HAP-1 (cell line): ENCODE results near the gene CCDC12.
"Not testable (repeated sequence)": the region's sequence is repeated elsewhere in the genome, so short reads cannot be mapped to it uniquely, and the experiment has no call there.

Experiments used
- DNase-seq, 2 experiments: peaks; one replicate each; pipeline ENCODE4 v3.0.0-alpha.2; 2016 to 2020; ENCODE audit warnings: low spot score in 2 of 2
- H3K27me3 ChIP-seq: fragments of 250-450 bp; sonication (Bioruptor Pico); 2 replicates; pipeline ENCODE4 v1.5.1; 2020; ENCODE audit warnings: low read depth, mild to moderate bottlenecking, moderate library complexity
- H3K36me3 ChIP-seq: fragments of 250-450 bp; sonication (Bioruptor Pico); replicated peaks from 2 replicates; pipeline ENCODE4 v1.5.1; 2020; ENCODE audit warnings: mild to moderate bottlenecking
- H3K4me1 ChIP-seq: fragments of 250-450 bp; sonication (Bioruptor Pico); 2 replicates; pipeline ENCODE4 v1.5.1; 2020; ENCODE audit warnings: mild to moderate bottlenecking
- H3K4me3 ChIP-seq: fragments of 250-450 bp; sonication (Bioruptor Pico); 2 replicates; pipeline ENCODE4 v1.5.1; 2020; ENCODE audit warnings: mild to moderate bottlenecking, moderate library complexity
- H3K9me3 ChIP-seq: fragments of 250-450 bp; sonication (Bioruptor Pico); 2 replicates; pipeline ENCODE4 v1.5.1; 2020; ENCODE audit warnings: mild to moderate bottlenecking, moderate library complexity
- in situ Hi-C: fragments of 300-500 bp; cut with MboI; formaldehyde crosslinking; loops from 3 replicates; pipeline ENCODE4 v1.14.3; 2020; ENCODE audit warnings: low sequenced_read_pairs, inconsistent platforms, mixed read lengths

The CCDC12 gene

GRCh38 chr3:46971151-46971550 lies 5.4 kb downstream of the CCDC12 start:
- Histone ChIP-seq H3K36me3 (peaks cover 21% of the 10 kb centered on the region), H3K4me3 (no peak overlapping the region), H3K9me3 (no peaks in the 10 kb centered on the region), H3K4me1 (no peaks in the 10 kb centered on the region), H3K27me3 (no peaks in the 10 kb centered on the region)
- in situ Hi-C loops: no loop called here
- no peak for DNase-seq

GRCh38 chr3:46970391-46971091 lies 6.0 kb downstream of the CCDC12 start:
- Histone ChIP-seq H3K4me3 (no peak overlapping the region), H3K9me3 (no peaks in the 10 kb centered on the region), H3K36me3 (peaks cover 22% of the 10 kb centered on the region), H3K27me3 (no peaks in the 10 kb centered on the region), H3K4me1 (no peaks in the 10 kb centered on the region; the same call in 1 of the 2 replicates)
- in situ Hi-C loops: no loop called here
- DNase-seq: no peak

GRCh38 chr3:46968783-46969428 lies 7.6 kb downstream of the CCDC12 start:
- H3K4me1 ChIP-seq: peaks cover 5% of the 10 kb centered on the region; the same call in 1 of the 2 replicates
- no peak overlapping the region for H3K4me3 ChIP-seq
- H3K9me3 ChIP-seq: no peaks in the 10 kb centered on the region
- no peaks in the 10 kb centered on the region for H3K27me3 ChIP-seq
- no peak for DNase-seq
- in situ Hi-C loops: no loop called here
- H3K36me3 ChIP-seq: peaks cover 17% of the 10 kb centered on the region

- peaks cover 20% of the 10 kb centered on the region for H3K36me3 ChIP-seq
- H3K27me3 ChIP-seq: no peaks in the 10 kb centered on the region
- 0 out of 2 replicates have a peak, but pooled peaks cover 2% of the 10 kb centered on the region for H3K9me3 ChIP-seq
- H3K4me3 ChIP-seq: no peak overlapping the region
- DNase-seq: no peak
- in situ Hi-C loops: no loop called here
- H3K4me1 ChIP-seq: peaks cover 5% of the 10 kb centered on the region; the same call in 1 of the 2 replicates
Measured at GRCh38 chr3:46966811-46967210, 9.7 kb downstream of the CCDC12 start.

- H3K4me3 ChIP-seq: no peak overlapping the region
- peaks cover 5% of the 10 kb centered on the region; the same call in 1 of the 2 replicates for H3K4me1 ChIP-seq
- no peaks in the 10 kb centered on the region for H3K27me3 ChIP-seq
- peak in 1 of 2 experiments; percentile 7 for DNase-seq
- peaks cover 15% of the 10 kb centered on the region for H3K36me3 ChIP-seq
- H3K9me3 ChIP-seq: 0 out of 2 replicates have a peak, but pooled peaks cover 2% of the 10 kb centered on the region
- in situ Hi-C loops: no loop called here
Measured at GRCh38 chr3:46965151-46965550, 11.4 kb downstream of the CCDC12 start.

- in situ Hi-C loops, H3K9me3 ChIP-seq, H3K4me3 ChIP-seq, DNase-seq, H3K4me1 ChIP-seq, H3K27me3 ChIP-seq: not testable (repeated sequence)
- H3K36me3 ChIP-seq: peaks cover 15% of the 10 kb centered on the region
Measured at GRCh38 chr3:46964038-46964590, 12.4 kb downstream of the CCDC12 start.

GRCh38 chr3:46962990-46963389 lies 13.6 kb downstream of the CCDC12 start:
- Histone ChIP-seq H3K9me3 (0 out of 2 replicates have a peak, but pooled peaks cover 2% of the 10 kb centered on the region), H3K36me3 (peaks cover 8% of the 10 kb centered on the region), H3K4me3 (no peak overlapping the region), H3K4me1 (peaks cover 5% of the 10 kb centered on the region; the same call in 1 of the 2 replicates), H3K27me3 (no peaks in the 10 kb centered on the region)
- in situ Hi-C loops: no loop called here
- no peak for DNase-seq

- Histone ChIP-seq H3K27me3 (no peaks in the 10 kb centered on the region), H3K36me3 (peaks cover 8% of the 10 kb centered on the region), H3K4me1 (peaks cover 5% of the 10 kb centered on the region; the same call in 1 of the 2 replicates), H3K4me3 (no peak overlapping the region), H3K9me3 (0 out of 2 replicates have a peak, but pooled peaks cover 2% of the 10 kb centered on the region)
- in situ Hi-C loops: no loop called here
- DNase-seq: no peak
Measured at GRCh38 chr3:46962427-46962826, 14.1 kb downstream of the CCDC12 start.

- Histone ChIP-seq H3K4me3 (no peak overlapping the region), H3K4me1 (peaks cover 5% of the 10 kb centered on the region; the same call in 1 of the 2 replicates)
- in situ Hi-C loops: no loop called here
Measured at GRCh38 chr3:46960835-46961234, 15.7 kb downstream of the CCDC12 start.

GRCh38 chr3:46960081-46960701 lies 16.4 kb downstream of the CCDC12 start:
- peaks cover 4% of the 10 kb centered on the region; the same call in 1 of the 2 replicates for H3K4me1 ChIP-seq
- in situ Hi-C loops: no loop called here
- 0 out of 2 replicates have a peak, but pooled peaks cover 2% of the 10 kb centered on the region for H3K9me3 ChIP-seq

More at GRCh38 chr3:46960835-46961234, 15.7 kb downstream of the CCDC12 start:
- peaks cover 5% of the 10 kb centered on the region for H3K36me3 ChIP-seq
- DNase-seq: no peak
- H3K27me3 ChIP-seq: no peaks in the 10 kb centered on the region
- 0 out of 2 replicates have a peak, but pooled peaks cover 2% of the 10 kb centered on the region for H3K9me3 ChIP-seq

GRCh38 chr3:46959161-46959511 lies 17.4 kb downstream of the CCDC12 start:
- H3K27me3 ChIP-seq: no peaks in the 10 kb centered on the region
- H3K36me3 ChIP-seq: peaks cover 3% of the 10 kb centered on the region
- in situ Hi-C loops: no loop called here
- 0 out of 2 replicates have a peak, but pooled peaks cover 2% of the 10 kb centered on the region for H3K9me3 ChIP-seq
- no peak overlapping the region for H3K4me3 ChIP-seq
- no peak for DNase-seq
- no peaks in the 10 kb centered on the region for H3K4me1 ChIP-seq

More at GRCh38 chr3:46960081-46960701, 16.4 kb downstream of the CCDC12 start:
- DNase-seq: no peak
- H3K27me3 ChIP-seq: no peaks in the 10 kb centered on the region
- no peak overlapping the region for H3K4me3 ChIP-seq
- H3K36me3 ChIP-seq: peaks cover 3% of the 10 kb centered on the region

GRCh38 chr3:46958467-46959160 lies 17.9 kb downstream of the CCDC12 start:
- Histone ChIP-seq H3K4me1 (no peaks in the 10 kb centered on the region), H3K4me3 (no peak overlapping the region), H3K9me3 (0 out of 2 replicates have a peak, but pooled peaks cover 2% of the 10 kb centered on the region), H3K36me3 (peaks cover 3% of the 10 kb centered on the region), H3K27me3 (no peaks in the 10 kb centered on the region)
- in situ Hi-C loops: no loop called here
- DNase-seq: no peak
